Measurements from ENCODE around the gene MRFAP1L1.

MRFAP1L1 gene

DNA sequence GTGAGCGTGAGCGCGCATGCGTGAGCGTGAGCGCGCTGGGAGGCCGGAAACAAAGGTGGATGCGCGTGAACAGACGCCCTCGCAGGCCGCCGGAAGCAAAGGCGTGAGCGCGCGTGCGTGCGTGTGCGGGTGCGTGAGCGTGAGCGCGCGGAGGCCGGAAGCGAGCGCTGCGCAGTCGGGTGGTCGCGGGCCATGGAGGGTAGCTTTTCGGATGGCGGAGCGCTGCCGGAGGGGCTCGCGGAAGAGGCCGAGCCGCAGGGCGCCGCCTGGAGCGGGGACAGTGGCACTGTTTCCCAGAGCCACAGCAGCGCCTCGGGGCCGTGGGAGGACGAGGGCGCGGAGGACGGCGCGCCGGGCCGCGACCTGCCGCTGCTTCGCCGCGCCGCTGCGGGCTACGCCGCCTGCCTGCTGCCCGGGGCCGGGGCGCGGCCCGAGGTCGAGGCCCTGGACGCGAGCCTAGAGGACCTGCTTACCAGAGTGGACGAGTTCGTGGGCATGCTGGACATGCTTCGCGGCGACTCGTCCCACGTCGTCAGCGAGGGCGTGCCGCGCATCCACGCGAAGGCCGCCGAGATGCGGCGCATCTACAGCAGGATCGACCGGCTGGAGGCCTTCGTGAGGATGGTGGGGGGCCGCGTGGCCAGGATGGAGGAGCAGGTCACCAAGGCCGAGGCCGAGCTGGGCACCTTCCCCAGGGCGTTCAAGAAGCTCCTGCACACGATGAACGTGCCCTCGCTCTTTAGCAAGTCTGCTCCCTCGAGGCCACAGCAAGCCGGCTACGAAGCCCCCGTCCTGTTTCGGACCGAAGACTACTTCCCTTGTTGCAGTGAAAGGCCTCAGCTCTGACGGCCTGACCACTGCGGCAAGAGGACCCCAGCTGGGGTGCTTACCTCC, 6.6 kb upstream of the MRFAP1L1 start, which contains the start of gene BLOC1S4 (continued):
- TF ChIP-seq KLF9 (tag by site-specific recombination; IDR thresholded peaks at IDR 0.05; ENCODE audit: low read depth) (peak; percentile 29; the same call in 1 of the 2 replicates), HOXC10 (CRISPR knock-in tag; IDR thresholded peaks at IDR 0.05) (no peak), PRDM1 (tag by site-specific recombination; IDR thresholded peaks at IDR 0.05) (no peak), ZNF610 (tag by site-specific recombination; IDR thresholded peaks at IDR 0.05; ENCODE audit: borderline replicate concordance) (no peak), ZFP69B (tag by site-specific recombination; IDR thresholded peaks at IDR 0.05) (no peak), SP2 (tag by site-specific recombination; IDR thresholded peaks at IDR 0.05) (peak; percentile 38), SP7 (tag by site-specific recombination; IDR thresholded peaks at IDR 0.05) (peak; percentile 38; the same call in 1 of the 2 replicates), ZNF785 (tag by site-specific recombination; IDR thresholded peaks at IDR 0.05) (no peak), MYNN (tag by site-specific recombination; IDR thresholded peaks at IDR 0.05; ENCODE audit: borderline replicate concordance) (no peak), EGR2 (tag by site-specific recombination; IDR thresholded peaks at IDR 0.05; ENCODE audit: low read depth) (peak; percentile 70), ZNF658 (tag by site-specific recombination; IDR thresholded peaks at IDR 0.05) (no peak), GLIS1 (tag by site-specific recombination; IDR thresholded peaks at IDR 0.05) (peak; percentile 17; the same call in 1 of the 2 replicates), ZNF354C (tag by site-specific recombination; IDR thresholded peaks at IDR 0.05; ENCODE audit: borderline replicate concordance, low read depth) (no peak), TRIM28 (IDR thresholded peaks at IDR 0.05; ENCODE audit: borderline replicate concordance, low read length) (peak; percentile 66; the same call in 1 of the 2 replicates), ZNF837 (tag by site-specific recombination; IDR thresholded peaks at IDR 0.05) (no peak)
- TF ChIP-seq, protein P1, sequence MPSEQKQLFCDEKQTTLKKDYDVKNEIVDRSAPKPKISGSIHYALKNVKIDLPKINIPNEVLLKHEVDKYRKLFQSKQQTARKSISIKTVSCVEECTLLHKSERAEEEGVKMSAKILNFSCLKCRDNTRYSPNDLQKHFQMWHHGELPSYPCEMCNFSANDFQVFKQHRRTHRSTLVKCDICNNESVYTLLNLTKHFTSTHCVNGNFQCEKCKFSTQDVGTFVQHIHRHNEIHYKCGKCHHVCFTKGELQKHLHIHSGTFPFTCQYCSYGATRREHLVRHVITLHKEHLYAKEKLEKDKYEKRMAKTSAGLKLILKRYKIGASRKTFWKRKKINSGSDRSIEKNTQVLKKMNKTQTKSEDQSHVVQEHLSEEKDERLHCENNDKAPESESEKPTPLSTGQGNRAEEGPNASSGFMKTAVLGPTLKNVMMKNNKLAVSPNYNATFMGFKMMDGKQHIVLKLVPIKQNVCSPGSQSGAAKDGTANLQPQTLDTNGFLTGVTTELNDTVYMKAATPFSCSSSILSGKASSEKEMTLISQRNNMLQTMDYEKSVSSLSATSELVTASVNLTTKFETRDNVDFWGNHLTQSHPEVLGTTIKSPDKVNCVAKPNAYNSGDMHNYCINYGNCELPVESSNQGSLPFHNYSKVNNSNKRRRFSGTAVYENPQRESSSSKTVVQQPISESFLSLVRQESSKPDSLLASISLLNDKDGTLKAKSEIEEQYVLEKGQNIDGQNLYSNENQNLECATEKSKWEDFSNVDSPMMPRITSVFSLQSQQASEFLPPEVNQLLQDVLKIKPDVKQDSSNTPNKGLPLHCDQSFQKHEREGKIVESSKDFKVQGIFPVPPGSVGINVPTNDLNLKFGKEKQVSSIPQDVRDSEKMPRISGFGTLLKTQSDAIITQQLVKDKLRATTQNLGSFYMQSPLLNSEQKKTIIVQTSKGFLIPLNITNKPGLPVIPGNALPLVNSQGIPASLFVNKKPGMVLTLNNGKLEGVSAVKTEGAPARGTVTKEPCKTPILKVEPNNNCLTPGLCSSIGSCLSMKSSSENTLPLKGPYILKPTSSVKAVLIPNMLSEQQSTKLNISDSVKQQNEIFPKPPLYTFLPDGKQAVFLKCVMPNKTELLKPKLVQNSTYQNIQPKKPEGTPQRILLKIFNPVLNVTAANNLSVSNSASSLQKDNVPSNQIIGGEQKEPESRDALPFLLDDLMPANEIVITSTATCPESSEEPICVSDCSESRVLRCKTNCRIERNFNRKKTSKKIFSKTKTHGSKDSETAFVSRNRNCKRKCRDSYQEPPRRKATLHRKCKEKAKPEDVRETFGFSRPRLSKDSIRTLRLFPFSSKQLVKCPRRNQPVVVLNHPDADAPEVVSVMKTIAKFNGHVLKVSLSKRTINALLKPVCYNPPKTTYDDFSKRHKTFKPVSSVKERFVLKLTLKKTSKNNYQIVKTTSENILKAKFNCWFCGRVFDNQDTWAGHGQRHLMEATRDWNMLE (tag by site-specific recombination; conservative IDR thresholded peaks at IDR 0.05; ENCODE audit: low read depth) = peak; percentile 17; the same call in 1 of the 2 replicates
- TF ChIP-seq, protein P2, sequence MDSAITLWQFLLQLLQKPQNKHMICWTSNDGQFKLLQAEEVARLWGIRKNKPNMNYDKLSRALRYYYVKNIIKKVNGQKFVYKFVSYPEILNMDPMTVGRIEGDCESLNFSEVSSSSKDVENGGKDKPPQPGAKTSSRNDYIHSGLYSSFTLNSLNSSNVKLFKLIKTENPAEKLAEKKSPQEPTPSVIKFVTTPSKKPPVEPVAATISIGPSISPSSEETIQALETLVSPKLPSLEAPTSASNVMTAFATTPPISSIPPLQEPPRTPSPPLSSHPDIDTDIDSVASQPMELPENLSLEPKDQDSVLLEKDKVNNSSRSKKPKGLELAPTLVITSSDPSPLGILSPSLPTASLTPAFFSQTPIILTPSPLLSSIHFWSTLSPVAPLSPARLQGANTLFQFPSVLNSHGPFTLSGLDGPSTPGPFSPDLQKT (IDR thresholded peaks at IDR 0.05; ENCODE audit: borderline replicate concordance, low read depth, low read length) = peak; percentile 80
- TF ChIP-seq, protein P3, sequence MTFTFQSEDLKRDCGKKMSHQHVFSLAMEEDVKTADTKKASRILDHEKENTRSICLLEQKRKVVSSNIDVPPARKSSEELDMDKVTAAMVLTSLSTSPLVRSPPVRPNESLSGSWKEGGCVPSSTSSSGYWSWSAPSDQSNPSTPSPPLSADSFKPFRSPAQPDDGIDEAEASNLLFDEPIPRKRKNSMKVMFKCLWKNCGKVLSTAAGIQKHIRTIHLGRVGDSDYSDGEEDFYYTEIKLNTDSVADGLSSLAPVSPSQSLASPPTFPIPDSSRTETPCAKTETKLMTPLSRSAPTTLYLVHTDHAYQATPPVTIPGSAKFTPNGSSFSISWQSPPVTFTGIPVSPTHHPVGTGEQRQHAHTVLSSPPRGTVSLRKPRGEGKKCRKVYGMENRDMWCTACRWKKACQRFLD (tag by site-specific recombination; IDR thresholded peaks at IDR 0.05) = no peak

DNA sequence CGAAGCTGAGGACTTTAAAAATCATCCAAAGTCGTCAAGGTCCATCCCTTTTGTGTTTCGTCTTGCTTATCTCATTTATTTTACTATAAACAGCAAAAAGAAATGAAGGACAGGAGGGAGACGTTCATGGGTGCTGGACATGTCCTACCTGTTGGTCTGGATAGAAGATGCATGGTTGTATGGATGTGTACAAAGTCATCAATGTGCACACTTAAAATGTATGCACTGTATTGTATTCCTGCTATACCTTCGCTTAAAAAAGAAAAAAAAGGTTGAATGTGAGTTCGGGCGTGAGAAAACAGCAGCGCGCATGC, 6.0 kb upstream of the MRFAP1L1 start:
- no peak overlapping the region for H3K27ac ChIP-seq (ENCODE audit: extremely low read depth, low read depth, low read length)
- POLR2A ChIA-PET = no interaction called here
- no peaks in the 10 kb centered on the region; a peak in 1 of 3 replicates for H3K36me3 ChIP-seq (ENCODE audit: control insufficient read depth in 2 of 2, insufficient read depth in 1 of 2, low read length in 2 of 2)
- peak overlapping the region; percentile 21 for H3K4me3 ChIP-seq (ENCODE audit: low read depth, low read length)
- H3K4me1 ChIP-seq (ENCODE audit: control insufficient read depth, insufficient read depth, low read length) = no peaks in the 10 kb centered on the region
- CTCF ChIA-PET = interaction anchor here (0.6 to 8.5 kb wide), 3 partner anchors 158 to 391 kb away, joined by 3 to 111 read pairs (median 4); no protein-coding TSS in a partner anchor
- H3K9me3 ChIP-seq (ENCODE audit: control insufficient read depth, insufficient read depth, low read depth, low read length) = no peaks in the 10 kb centered on the region
- TF ChIP-seq, protein P4, sequence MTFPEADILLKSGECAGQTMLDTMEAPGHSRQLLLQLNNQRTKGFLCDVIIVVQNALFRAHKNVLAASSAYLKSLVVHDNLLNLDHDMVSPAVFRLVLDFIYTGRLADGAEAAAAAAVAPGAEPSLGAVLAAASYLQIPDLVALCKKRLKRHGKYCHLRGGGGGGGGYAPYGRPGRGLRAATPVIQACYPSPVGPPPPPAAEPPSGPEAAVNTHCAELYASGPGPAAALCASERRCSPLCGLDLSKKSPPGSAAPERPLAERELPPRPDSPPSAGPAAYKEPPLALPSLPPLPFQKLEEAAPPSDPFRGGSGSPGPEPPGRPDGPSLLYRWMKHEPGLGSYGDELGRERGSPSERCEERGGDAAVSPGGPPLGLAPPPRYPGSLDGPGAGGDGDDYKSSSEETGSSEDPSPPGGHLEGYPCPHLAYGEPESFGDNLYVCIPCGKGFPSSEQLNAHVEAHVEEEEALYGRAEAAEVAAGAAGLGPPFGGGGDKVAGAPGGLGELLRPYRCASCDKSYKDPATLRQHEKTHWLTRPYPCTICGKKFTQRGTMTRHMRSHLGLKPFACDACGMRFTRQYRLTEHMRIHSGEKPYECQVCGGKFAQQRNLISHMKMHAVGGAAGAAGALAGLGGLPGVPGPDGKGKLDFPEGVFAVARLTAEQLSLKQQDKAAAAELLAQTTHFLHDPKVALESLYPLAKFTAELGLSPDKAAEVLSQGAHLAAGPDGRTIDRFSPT (tag by site-specific recombination; IDR thresholded peaks at IDR 0.05) = no peak
- TF ChIP-seq ZNF239 (tag by site-specific recombination; IDR thresholded peaks at IDR 0.05) (no peak), ZNF664 (tag by site-specific recombination; IDR thresholded peaks at IDR 0.05) (no peak), ZNF354C (tag by site-specific recombination; IDR thresholded peaks at IDR 0.05; ENCODE audit: borderline replicate concordance, low read depth) (no peak)
- TF ChIP-seq, protein P5, sequence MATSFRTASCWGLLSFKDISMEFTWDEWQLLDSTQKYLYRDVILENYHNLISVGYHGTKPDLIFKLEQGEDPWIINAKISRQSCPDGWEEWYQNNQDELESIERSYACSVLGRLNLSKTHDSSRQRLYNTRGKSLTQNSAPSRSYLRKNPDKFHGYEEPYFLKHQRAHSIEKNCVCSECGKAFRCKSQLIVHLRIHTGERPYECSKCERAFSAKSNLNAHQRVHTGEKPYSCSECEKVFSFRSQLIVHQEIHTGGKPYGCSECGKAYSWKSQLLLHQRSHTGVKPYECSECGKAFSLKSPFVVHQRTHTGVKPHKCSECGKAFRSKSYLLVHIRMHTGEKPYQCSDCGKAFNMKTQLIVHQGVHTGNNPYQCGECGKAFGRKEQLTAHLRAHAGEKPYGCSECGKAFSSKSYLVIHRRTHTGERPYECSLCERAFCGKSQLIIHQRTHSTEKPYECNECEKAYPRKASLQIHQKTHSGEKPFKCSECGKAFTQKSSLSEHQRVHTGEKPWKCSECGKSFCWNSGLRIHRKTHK (tag by site-specific recombination; IDR thresholded peaks at IDR 0.05) = no peak
- TF ChIP-seq, protein P6, sequence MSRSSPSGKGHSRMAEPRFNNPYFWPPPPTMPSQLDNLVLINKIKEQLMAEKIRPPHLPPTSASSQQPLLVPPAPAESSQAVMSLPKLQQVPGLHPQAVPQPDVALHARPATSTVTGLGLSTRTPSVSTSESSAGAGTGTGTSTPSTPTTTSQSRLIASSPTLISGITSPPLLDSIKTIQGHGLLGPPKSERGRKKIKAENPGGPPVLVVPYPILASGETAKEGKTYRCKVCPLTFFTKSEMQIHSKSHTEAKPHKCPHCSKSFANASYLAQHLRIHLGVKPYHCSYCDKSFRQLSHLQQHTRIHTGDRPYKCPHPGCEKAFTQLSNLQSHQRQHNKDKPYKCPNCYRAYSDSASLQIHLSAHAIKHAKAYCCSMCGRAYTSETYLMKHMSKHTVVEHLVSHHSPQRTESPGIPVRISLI (tag by site-specific recombination; IDR thresholded peaks at IDR 0.05) = peak; percentile 88

Measured in HEK293 (cell line).